Natural killer cell (primary cell): ENCODE results near the gene UAP1L1. TPM values are rescaled to one million over a fixed set of nuclear protein-coding genes. Genes with fewer than 3 reads are reported as not detected.

Experiments used
- ATAC-seq, 3 donors: fragments of 150-1000 bp in 2 of 3; fragments of 200-7000 bp in 1 of 3; cut with Tn5 transposase; 1 replicate in 1 of 3; 2 replicates in 2 of 3; pipeline ENCODE4 v1.10.0; 2021; ENCODE audit warnings: mild to moderate bottlenecking in 2 of 3, moderate library complexity in 2 of 3
- DNase-seq, 2 donors: peaks; one replicate each; pipeline versions ENCODE4 v3.0.0 to v3.0.0-alpha.2; 2013 to 2021; ENCODE audit warnings: mixed read lengths in 1 of 2
- H3K27ac ChIP-seq: one replicate; pipeline ENCODE4 v1.5.1; 2013; ENCODE audit warnings: mild to moderate bottlenecking, low read length
- H3K27me3 ChIP-seq: one replicate; pipeline ENCODE4 v1.6.1; 2013; ENCODE audit warnings: low read length; ENCODE audit not compliant: control insufficient read depth, insufficient read depth
- H3K36me3 ChIP-seq: one replicate; pipeline ENCODE4 v1.6.1; 2013; ENCODE audit warnings: low read length; ENCODE audit not compliant: control insufficient read depth, insufficient read depth
- H3K4me1 ChIP-seq: one replicate; pipeline ENCODE4 v1.6.1; 2013; ENCODE audit warnings: low read length; ENCODE audit not compliant: control insufficient read depth, insufficient read depth
- H3K4me3 ChIP-seq: one replicate; pipeline ENCODE4 v1.5.1; 2013; ENCODE audit warnings: low read length
- H3K9me3 ChIP-seq: one replicate; pipeline ENCODE4 v1.6.1; 2013; ENCODE audit warnings: low read length; ENCODE audit not compliant: control insufficient read depth, insufficient read depth
- H3K27ac Mint-ChIP-seq, 2 donors: one replicate each; pipeline ENCODE4 v1.8.0; 2022; ENCODE audit warnings: mild to moderate bottlenecking in 2 of 2, mixed read lengths in 2 of 2, moderate library complexity in 1 of 2
- H3K27me3 Mint-ChIP-seq, 2 donors: one replicate each; pipeline ENCODE4 v1.8.0; 2022; ENCODE audit warnings: low read depth in 2 of 2, mixed read lengths in 2 of 2
- H3K36me3 Mint-ChIP-seq: one replicate; pipeline ENCODE4 v1.8.0; 2022; ENCODE audit warnings: mixed read lengths
- H3K4me1 Mint-ChIP-seq, 2 donors: one replicate each; pipeline ENCODE4 v1.8.0; 2022; ENCODE audit warnings: mixed read lengths in 2 of 2
- H3K4me3 Mint-ChIP-seq: one replicate; pipeline ENCODE4 v1.8.0; 2022; ENCODE audit warnings: mild to moderate bottlenecking, moderate library complexity, mixed read lengths
- H3K9me3 Mint-ChIP-seq, 2 donors: one replicate each; pipeline ENCODE4 v1.8.0; 2022; ENCODE audit warnings: mixed read lengths in 2 of 2
- whole genome bisulfite sequencing: methylation state at CpG from one replicate; pipeline ENCODE4 v1.1.7; 2013; ENCODE audit warnings: missing lambda C conversion rate; ENCODE audit not compliant: insufficient coverage; 5-methylcytosine and 5-hydroxymethylcytosine counted together
- intact Hi-C: fragments of 100-400 bp; cut with micrococcal nuclease; formaldehyde crosslinking; loops from one replicate; pipeline ENCODE4 v1.14.2; 2022
- total RNA-seq, 4 donors: library from RNA; stranded (reverse); fragments of 120-200 nt in 1 of 4; gene quantifications; one replicate each; pipeline versions ENCODE4 v1.2.3 to v1.2.4, GENCODE V29; 2013 to 2022
- TF ChIP-seq, protein P1 (sequence below): fragments of 200-600 bp; IDR thresholded peaks from one replicate; pipeline ENCODE4 v1.8.0; 2022; ENCODE audit warnings: antibody characterized with exemption

Gene UAP1L1
- total RNA-seq, 3 donors from 2014 or later (not counting 1 experiment from before 2014, with no cell fraction given) = 10.5 to 25.8 (median 19.3) TPM

DNA sequence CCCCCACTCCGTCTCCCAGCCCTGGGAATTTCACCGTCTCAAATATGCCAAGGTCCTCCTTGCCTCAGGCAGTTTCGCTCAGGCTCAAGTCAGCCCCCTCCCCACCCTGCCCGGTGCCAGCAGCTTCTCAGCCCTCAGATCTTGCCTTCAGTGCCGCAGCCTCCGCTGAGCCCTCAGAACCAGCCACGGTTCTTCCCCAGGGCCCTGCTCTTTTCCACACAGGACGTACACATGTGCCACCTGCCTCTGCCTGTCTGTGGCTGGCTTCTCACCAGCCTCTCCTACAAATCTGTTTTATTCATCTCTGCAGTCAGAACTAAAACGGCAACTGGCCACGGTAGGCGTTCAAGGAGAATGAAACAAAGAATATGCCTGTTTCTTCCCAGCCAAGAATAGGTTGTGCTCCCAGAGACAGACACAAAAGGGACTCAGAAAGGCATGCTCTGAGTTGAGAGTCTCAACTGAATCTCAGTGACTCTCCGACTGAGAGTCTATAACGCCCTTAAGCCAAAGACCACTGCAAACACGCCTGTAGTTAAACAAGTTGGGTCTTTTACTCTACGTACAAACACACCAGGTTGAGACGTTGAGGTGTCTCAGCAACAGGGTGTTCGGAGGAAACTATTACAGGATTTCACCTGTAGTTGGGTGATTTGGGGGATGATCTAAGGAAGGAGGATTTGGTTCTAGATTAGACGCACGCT, 51.0 kb downstream of the UAP1L1 start:
- TF ChIP-seq, protein P1, sequence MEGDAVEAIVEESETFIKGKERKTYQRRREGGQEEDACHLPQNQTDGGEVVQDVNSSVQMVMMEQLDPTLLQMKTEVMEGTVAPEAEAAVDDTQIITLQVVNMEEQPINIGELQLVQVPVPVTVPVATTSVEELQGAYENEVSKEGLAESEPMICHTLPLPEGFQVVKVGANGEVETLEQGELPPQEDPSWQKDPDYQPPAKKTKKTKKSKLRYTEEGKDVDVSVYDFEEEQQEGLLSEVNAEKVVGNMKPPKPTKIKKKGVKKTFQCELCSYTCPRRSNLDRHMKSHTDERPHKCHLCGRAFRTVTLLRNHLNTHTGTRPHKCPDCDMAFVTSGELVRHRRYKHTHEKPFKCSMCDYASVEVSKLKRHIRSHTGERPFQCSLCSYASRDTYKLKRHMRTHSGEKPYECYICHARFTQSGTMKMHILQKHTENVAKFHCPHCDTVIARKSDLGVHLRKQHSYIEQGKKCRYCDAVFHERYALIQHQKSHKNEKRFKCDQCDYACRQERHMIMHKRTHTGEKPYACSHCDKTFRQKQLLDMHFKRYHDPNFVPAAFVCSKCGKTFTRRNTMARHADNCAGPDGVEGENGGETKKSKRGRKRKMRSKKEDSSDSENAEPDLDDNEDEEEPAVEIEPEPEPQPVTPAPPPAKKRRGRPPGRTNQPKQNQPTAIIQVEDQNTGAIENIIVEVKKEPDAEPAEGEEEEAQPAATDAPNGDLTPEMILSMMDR = no peak
- Mint-ChIP-seq H3K27me3 (peaks cover 6% of the 10 kb centered on the region in 2 donors), H3K36me3 (no peaks in the 10 kb centered on the region), H3K4me1 (peaks cover 22 to 24% of the 10 kb centered on the region in 2 donors), H3K4me3 (peak overlapping the region; percentile 88), H3K27ac (peak overlapping the region; percentile 79 to 96), H3K9me3 (no peaks in the 10 kb centered on the region)
- Histone ChIP-seq H3K27me3 (no peaks in the 10 kb centered on the region), H3K4me1 (peaks cover 35% of the 10 kb centered on the region), H3K27ac (peak overlapping the region; percentile 3), H3K4me3 (no peak overlapping the region), H3K9me3 (peaks cover 3% of the 10 kb centered on the region), H3K36me3 (no peaks in the 10 kb centered on the region)
- 62% methylated on average over 19 of the region's 19 CpGs for WGBS
- peak in 1 of 2 donors; percentile 55 for DNase-seq
- no peak for ATAC-seq
- intact Hi-C loops = loop anchor here (5.0 kb wide), 1 partner anchor 94 kb away; the partner anchor contains the start of gene RNF208

DNA sequence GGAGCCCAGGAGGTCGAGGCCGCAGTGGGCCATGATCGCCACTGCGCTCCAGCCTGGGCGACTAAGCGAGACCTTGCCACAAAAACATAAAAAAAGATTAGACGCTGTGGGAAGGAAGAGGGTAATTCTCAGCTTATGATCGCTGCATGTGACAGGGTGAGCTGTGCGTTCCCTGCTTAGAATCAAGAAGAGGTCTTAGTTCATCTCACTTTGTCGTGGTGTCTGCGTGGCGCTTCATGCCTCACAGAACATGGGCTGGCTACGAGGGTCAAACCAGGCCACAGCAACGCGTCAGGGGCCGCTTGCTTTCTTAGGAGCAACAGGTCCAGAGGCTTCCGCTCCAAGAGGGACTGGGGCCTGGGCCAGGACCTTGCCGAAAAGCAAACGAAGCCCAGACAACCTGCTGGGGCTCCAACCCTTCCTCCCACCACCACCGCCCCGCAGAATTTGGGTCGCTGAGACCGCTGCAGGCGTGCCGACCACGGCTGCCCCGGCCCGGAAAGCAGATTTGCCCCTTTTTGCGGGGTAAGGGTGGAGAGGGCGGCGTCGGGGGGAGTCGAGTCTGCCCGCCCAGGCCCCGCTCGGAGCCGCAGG, 51.6 kb downstream of the UAP1L1 start:
- Histone ChIP-seq H3K36me3 (no peaks in the 10 kb centered on the region), H3K4me1 (peaks cover 35% of the 10 kb centered on the region), H3K27me3 (no peaks in the 10 kb centered on the region), H3K27ac (peak overlapping the region; percentile 53), H3K4me3 (peak overlapping the region; percentile 62), H3K9me3 (peaks cover 3% of the 10 kb centered on the region)
- Mint-ChIP-seq H3K27me3 (peaks cover 6 to 7% of the 10 kb centered on the region in 2 donors), H3K36me3 (no peaks in the 10 kb centered on the region), H3K4me3 (peak overlapping the region; percentile 88), H3K9me3 (no peaks in the 10 kb centered on the region), H3K4me1 (peaks cover 22 to 24% of the 10 kb centered on the region in 2 donors), H3K27ac (peak overlapping the region; percentile 79 to 96)
- WGBS = 14% methylated on average over 37 of the region's 37 CpGs
- intact Hi-C loops = loop anchor here (5.0 kb wide), 1 partner anchor 93 kb away; the partner anchor contains the start of gene RNF208
- DNase-seq = peak in 1 of 2 donors; percentile 65
- ATAC-seq = no peak
- TF ChIP-seq, protein P1 = no peak

DNA sequence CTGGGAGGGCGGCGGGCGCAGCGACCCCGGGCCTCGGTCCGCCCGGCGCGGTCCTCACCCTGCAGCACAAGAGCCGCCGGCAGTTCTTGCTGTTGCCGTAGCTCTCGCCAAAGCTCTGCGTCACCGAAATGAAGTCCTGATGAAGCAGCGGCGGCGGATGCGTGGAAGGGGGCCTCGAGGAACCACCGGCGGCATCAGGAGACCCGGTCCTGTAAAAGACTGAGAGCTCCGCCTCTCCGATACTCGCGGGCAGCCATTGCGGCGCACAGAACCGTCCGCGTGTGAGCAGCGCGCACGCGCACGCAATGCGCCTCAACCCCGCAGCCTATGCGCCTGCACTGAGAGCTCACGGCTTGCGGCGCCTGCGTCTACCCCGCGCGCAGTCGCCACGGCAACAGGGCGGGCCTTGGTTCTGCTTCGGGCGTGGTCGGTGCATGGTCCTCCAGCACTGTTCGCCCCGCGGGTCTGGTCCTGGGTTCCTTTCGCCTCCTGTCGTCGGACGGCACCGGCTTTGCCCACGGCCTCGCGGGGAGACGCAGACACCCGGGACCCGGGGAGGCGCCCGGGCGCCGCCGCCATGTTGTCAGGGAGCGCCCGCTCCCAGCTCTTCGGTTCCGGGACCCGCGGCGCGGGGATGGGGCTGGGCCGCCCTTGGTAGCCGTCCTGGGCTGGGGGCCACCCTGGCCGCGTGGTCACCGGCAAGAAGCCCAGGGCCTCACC, 52.3 kb downstream of the UAP1L1 start:
- H3K4me3 ChIP-seq = peak overlapping the region; percentile 62
- TF ChIP-seq, protein P1 = no peak

More for the DNA sequence above, 52.3 kb downstream of the UAP1L1 start:
- no peaks in the 10 kb centered on the region for H3K27me3 ChIP-seq
- Mint-ChIP-seq H3K36me3 (no peaks in the 10 kb centered on the region), H3K4me3 (peak overlapping the region; percentile 79), H3K27me3 (peaks cover 6 to 7% of the 10 kb centered on the region in 2 donors), H3K4me1 (peaks cover 22 to 24% of the 10 kb centered on the region in 2 donors), H3K9me3 (no peaks in the 10 kb centered on the region), H3K27ac (peak overlapping the region in 1 of 2 donors; percentile 96)
- WGBS = under 1% methylated on average over 86 of the region's 86 CpGs
- intact Hi-C loops = loop anchor here (5.0 kb wide), 1 partner anchor 93 kb away; the partner anchor contains the start of gene RNF208
- H3K36me3 ChIP-seq = no peaks in the 10 kb centered on the region
- DNase-seq (peak; percentile 80 to 96), ATAC-seq (peak; percentile 96 to 99 (median 97))
- peak overlapping the region; percentile 63 for H3K27ac ChIP-seq
- H3K9me3 ChIP-seq = peaks cover 3% of the 10 kb centered on the region
- peaks cover 35% of the 10 kb centered on the region for H3K4me1 ChIP-seq
